Adipocyte (in vitro differentiated cells): ENCODE measurements around the gene UFD1.

Experiments
- DNase-seq: peaks from one replicate; pipeline ENCODE4 v3.0.0-alpha.2; 2015; ENCODE audit warnings: low read depth
- H3K27me3 ChIP-seq: replicated peaks from 2 replicates; pipeline ENCODE4 v1.7.0; 2013; ENCODE audit warnings: mild to moderate bottlenecking, low read length, moderate library complexity; ENCODE audit not compliant: control insufficient read depth, insufficient read depth
- H3K36me3 ChIP-seq: 2 replicates; pipeline ENCODE4 v1.7.0; 2013; ENCODE audit warnings: low read length, mild to moderate bottlenecking, moderate library complexity; ENCODE audit not compliant: control insufficient read depth, insufficient read depth, severe bottlenecking
- H3K4me1 ChIP-seq: 2 replicates; pipeline ENCODE4 v1.7.0; 2013; ENCODE audit warnings: mild to moderate bottlenecking, low read length, moderate library complexity; ENCODE audit not compliant: control insufficient read depth, insufficient read depth
- H3K4me3 ChIP-seq: 2 replicates; pipeline ENCODE4 v1.7.0; 2013; ENCODE audit warnings: mild to moderate bottlenecking, low read length, moderate library complexity
- H3K9ac ChIP-seq: 2 replicates; pipeline ENCODE4 v1.7.0; 2013; ENCODE audit warnings: mild to moderate bottlenecking, low read length, moderate library complexity
- H3K9me3 ChIP-seq: 2 replicates; pipeline ENCODE4 v1.7.0; 2013; ENCODE audit warnings: mild to moderate bottlenecking, low read length, moderate library complexity; ENCODE audit not compliant: control insufficient read depth

The UFD1 gene

GRCh38 chr22:19466126-19466716 lies 12.8 kb downstream of the UFD1 start:
- no peak for DNase-seq
- peaks cover 93% of the 10 kb centered on the region for H3K36me3 ChIP-seq
- no peak overlapping the region for H3K4me3 ChIP-seq

DNA sequence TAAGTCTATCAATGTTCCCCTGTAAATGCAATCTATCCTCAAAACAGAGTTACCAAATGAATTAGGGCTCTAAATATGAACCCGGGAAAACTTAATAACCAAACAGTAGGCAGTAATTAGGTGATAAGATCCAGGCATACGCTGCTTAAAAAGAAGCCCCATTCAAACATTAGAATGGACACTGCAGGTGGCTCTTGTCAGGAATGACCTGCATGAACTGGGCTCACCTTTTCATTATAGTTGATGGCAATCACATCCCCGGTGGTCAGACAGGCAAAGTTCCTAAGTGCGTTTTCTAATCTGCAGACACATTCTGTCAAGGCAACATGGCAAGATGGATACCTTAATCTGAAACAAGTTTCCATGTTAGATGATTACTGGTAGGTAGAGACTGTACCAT lies 14.0 kb downstream of the UFD1 start:
- H3K4me1 ChIP-seq: peaks cover 16% of the 10 kb centered on the region
- no peaks in the 10 kb centered on the region for H3K9me3 ChIP-seq
- H3K4me3 ChIP-seq: no peak overlapping the region
- no peak for DNase-seq
- H3K9ac ChIP-seq: no peak overlapping the region
- no peaks in the 10 kb centered on the region for H3K27me3 ChIP-seq
- peaks cover 93% of the 10 kb centered on the region for H3K36me3 ChIP-seq

More at GRCh38 chr22:19466126-19466716, 12.8 kb downstream of the UFD1 start:
- Histone ChIP-seq H3K9ac (no peak overlapping the region), H3K9me3 (no peaks in the 10 kb centered on the region), H3K27me3 (no peaks in the 10 kb centered on the region), H3K4me1 (peaks cover 16% of the 10 kb centered on the region)

- no peak for DNase-seq
- Histone ChIP-seq H3K4me1 (peaks cover 16% of the 10 kb centered on the region), H3K9me3 (no peaks in the 10 kb centered on the region), H3K4me3 (no peak overlapping the region), H3K9ac (no peak overlapping the region), H3K36me3 (peaks cover 89% of the 10 kb centered on the region), H3K27me3 (no peaks in the 10 kb centered on the region)
These were observed 14.4 kb downstream of the UFD1 start for GRCh38 chr22:19464546-19464945.

DNA sequence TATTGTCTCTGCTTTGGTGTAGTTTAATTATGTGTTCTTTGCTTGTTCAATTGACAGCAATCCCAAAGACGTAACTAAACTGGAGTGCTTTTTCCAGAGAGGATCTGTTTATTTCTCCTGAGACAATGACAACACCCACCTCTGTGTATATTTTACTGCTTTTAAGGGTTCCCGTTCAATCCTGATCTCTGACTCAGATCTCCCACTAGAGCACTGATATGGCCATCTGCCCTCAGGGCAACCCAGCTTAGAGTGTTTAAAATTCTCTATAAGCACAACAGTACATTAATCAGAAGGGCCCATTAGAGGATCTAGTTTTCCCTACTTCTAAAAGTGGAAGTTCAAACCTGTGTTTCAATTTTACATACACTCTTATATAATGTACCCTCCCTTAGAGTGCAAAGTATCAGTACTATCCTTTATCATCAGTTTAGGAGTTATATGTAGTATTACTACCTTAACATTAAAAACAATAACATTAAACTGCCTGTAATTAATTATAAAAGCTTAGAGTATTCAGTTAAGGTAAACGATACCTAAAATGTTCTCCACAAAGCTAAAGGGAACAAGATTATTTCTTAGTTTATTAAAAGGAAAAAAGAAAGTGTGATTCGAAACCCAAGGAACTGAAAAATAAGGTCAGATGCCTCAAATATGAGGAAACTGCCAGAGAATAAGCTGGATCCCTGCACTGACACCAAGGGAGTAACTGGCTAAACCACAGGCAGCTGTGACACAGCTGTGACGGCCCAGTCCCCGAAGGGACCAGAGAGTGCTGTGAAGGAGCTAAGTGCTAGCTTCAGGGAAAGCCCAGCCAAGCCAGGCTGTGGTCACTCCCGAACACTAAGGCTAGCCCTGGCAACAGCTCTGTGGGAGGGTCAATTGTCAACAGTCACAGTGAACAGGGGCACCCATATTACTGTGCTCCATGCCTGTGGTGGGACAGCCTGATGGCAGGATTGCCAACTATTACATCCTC lies 15.2 kb downstream of the UFD1 start:
- peaks cover 16% of the 10 kb centered on the region for H3K4me1 ChIP-seq
- peaks cover 86% of the 10 kb centered on the region for H3K36me3 ChIP-seq
- no peak overlapping the region for H3K4me3 ChIP-seq
- no peaks in the 10 kb centered on the region for H3K27me3 ChIP-seq
- H3K9me3 ChIP-seq: no peaks in the 10 kb centered on the region
- peak; percentile 70 for DNase-seq
- peak overlapping the region; percentile 32 for H3K9ac ChIP-seq

DNA sequence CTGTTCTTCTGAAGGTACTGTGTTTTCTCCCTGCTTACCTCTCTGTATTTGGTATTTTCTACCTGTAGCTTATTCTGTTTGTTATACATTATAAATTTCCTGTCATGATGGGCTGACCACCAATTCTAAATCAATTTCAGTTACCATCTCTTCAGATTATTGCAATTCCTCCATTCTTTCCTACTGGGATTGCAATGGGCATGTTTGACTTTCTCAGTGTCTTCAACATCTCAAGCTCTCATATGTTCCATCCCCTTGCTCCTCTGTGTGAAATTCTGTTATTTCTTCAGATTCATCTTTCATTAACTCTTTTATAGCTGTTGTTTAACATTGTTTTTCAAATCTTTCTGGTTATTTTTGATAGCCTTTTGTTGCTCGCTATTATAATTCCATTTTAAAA lies 16.0 kb downstream of the UFD1 start:
- Histone ChIP-seq H3K9ac (no peak overlapping the region), H3K4me3 (no peak overlapping the region), H3K4me1 (peaks cover 16% of the 10 kb centered on the region), H3K9me3 (no peaks in the 10 kb centered on the region), H3K36me3 (peaks cover 84% of the 10 kb centered on the region), H3K27me3 (no peaks in the 10 kb centered on the region)
- DNase-seq: no peak

GRCh38 chr22:19461506-19461905 lies 17.5 kb downstream of the UFD1 start:
- Histone ChIP-seq H3K36me3 (peaks cover 82% of the 10 kb centered on the region), H3K27me3 (no peaks in the 10 kb centered on the region), H3K4me3 (no peak overlapping the region), H3K9me3 (no peaks in the 10 kb centered on the region), H3K4me1 (peaks cover 19% of the 10 kb centered on the region), H3K9ac (no peak overlapping the region)
- no peak for DNase-seq

DNA sequence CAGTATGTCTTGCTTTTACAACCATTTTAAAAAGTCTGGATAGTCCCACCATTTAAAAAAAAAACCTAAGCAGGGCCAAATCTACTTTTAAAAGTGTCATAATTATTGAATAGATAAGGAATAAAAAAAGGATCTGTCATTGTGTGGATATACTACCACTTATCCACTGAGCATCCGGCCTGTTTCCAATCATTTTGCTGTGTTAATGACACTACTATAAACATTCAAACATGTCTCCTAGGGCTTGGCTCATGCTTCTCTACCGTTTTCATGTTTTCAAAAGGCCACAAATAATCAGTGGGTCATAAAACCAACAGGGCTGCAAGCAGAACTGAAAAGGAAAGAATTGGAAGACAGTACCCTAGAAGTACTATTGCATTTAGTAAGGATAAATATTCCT lies 19.0 kb downstream of the UFD1 start:
- H3K4me3 ChIP-seq: no peak overlapping the region
- no peaks in the 10 kb centered on the region for H3K9me3 ChIP-seq
- H3K9ac ChIP-seq: no peak overlapping the region
- H3K36me3 ChIP-seq: peaks cover 82% of the 10 kb centered on the region
- no peak for DNase-seq
- H3K27me3 ChIP-seq: no peaks in the 10 kb centered on the region
- peaks cover 33% of the 10 kb centered on the region for H3K4me1 ChIP-seq

DNA sequence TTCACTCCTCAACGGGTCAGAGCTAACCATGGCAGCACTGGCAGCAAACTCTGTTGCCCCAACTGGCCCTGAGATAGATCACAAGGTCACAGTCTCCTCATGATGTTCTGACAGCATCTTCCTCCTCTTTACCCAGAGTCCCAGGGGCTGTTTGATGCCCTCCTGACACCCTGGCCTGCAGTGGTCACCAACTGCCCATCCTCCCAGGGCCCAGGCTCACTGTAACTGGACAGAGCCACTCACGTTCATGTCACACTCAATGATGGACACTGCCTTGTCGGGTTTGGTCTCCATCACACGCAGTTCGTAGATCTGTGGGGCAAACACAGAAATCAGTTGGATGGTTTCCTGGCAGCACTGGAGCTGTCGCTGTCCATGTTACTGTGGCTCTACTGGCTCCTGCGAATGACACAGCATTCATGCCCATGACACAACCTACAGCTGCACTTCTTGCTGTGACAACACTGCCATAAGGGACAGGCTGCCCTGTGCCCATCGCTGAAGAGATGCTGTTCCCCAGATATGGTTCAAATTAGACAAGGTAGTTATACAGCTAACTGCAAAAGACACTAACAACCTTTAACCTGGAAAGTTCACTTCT lies 21.1 kb downstream of the UFD1 start:
- no peak overlapping the region for H3K4me3 ChIP-seq
- no peak for DNase-seq
- peaks cover 87% of the 10 kb centered on the region for H3K36me3 ChIP-seq
- no peaks in the 10 kb centered on the region for H3K27me3 ChIP-seq
- H3K4me1 ChIP-seq: peaks cover 19% of the 10 kb centered on the region
- no peaks in the 10 kb centered on the region for H3K9me3 ChIP-seq
- H3K9ac ChIP-seq: no peak overlapping the region

- H3K36me3 ChIP-seq: peaks cover 89% of the 10 kb centered on the region
- no peak overlapping the region for H3K4me3 ChIP-seq
- H3K4me1 ChIP-seq: peaks cover 17% of the 10 kb centered on the region
- no peaks in the 10 kb centered on the region for H3K9me3 ChIP-seq
- DNase-seq: no peak
- H3K9ac ChIP-seq: no peak overlapping the region
- H3K27me3 ChIP-seq: no peaks in the 10 kb centered on the region
These were observed 22.5 kb downstream of the UFD1 start for GRCh38 chr22:19456541-19456940.

GRCh38 chr22:19455585-19456370 lies 23.2 kb downstream of the UFD1 start:
- peaks cover 17% of the 10 kb centered on the region for H3K4me1 ChIP-seq
- H3K36me3 ChIP-seq: peaks cover 86% of the 10 kb centered on the region
- no peak for DNase-seq
- no peaks in the 10 kb centered on the region for H3K27me3 ChIP-seq
- H3K9ac ChIP-seq: no peak overlapping the region
- H3K4me3 ChIP-seq: no peak overlapping the region
- no peaks in the 10 kb centered on the region for H3K9me3 ChIP-seq

DNA sequence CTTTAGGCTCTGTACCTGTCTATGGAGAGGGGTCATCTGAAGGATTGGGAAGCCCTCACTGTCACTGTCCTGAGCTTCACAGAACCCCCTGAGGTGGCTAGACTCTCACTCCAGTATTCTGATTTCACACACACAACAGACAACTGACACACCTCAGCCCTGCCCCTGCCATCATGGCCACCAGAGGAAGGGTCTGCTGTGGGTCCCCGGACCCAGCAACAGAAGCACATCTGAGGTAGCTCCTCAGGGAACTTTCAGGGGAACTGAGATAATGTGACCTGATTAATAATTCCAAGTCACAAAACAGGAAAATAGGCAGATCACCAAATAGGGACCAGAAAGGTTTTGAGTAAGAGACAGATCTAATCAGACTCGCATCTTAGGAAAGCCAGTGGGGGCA lies 24.0 kb downstream of the UFD1 start:
- H3K36me3 ChIP-seq: peaks cover 80% of the 10 kb centered on the region
- H3K9me3 ChIP-seq: no peaks in the 10 kb centered on the region
- peaks cover 24% of the 10 kb centered on the region for H3K4me1 ChIP-seq
- no peaks in the 10 kb centered on the region for H3K27me3 ChIP-seq
- no peak overlapping the region for H3K4me3 ChIP-seq
- H3K9ac ChIP-seq: no peak overlapping the region
- no peak for DNase-seq
